Muscle layer of duodenum (tissue), 2 donors: ENCODE data around the gene KMT2C.
"Not testable (repeated sequence)": the region's sequence is repeated elsewhere in the genome, so short reads cannot be mapped to it uniquely, and the experiment has no call there.

Source experiments
- H3K27ac ChIP-seq: one replicate; pipeline ENCODE4 v1.7.0; 2013; ENCODE audit warnings: mild to moderate bottlenecking, low read length
- H3K27me3 ChIP-seq: one replicate; pipeline ENCODE4 v1.7.0; 2013; ENCODE audit warnings: low read depth, mild to moderate bottlenecking, control low read depth, low read length
- H3K36me3 ChIP-seq, 2 donors: one replicate each; pipeline ENCODE4 v1.7.0; 2013; ENCODE audit warnings: low read length in 2 of 2, control low read depth in 1 of 2, mild to moderate bottlenecking in 1 of 2; ENCODE audit not compliant: insufficient read depth in 2 of 2, control insufficient read depth in 1 of 2
- H3K4me1 ChIP-seq, 2 donors: one replicate each; pipeline ENCODE4 v1.7.0; 2013; ENCODE audit warnings: low read length in 2 of 2, mild to moderate bottlenecking in 2 of 2, control low read depth in 1 of 2, moderate library complexity in 1 of 2; ENCODE audit not compliant: insufficient read depth in 2 of 2, control insufficient read depth in 1 of 2
- H3K4me3 ChIP-seq, 2 donors: one replicate each; pipeline ENCODE4 v1.7.0; 2013; ENCODE audit warnings: low read length in 2 of 2, low read depth in 1 of 2, mild to moderate bottlenecking in 1 of 2
- H3K9me3 ChIP-seq, 2 donors: one replicate each; pipeline ENCODE4 v1.7.0; 2013; ENCODE audit warnings: low read length in 2 of 2, control low read depth in 1 of 2, mild to moderate bottlenecking in 1 of 2; ENCODE audit not compliant: control insufficient read depth in 1 of 2
- donor health status: healthy.

Gene KMT2C

GRCh38 chr7:152231089-152231488 lies 204.7 kb downstream of the KMT2C start:
- H3K36me3 ChIP-seq: peaks cover 0 to 6% of the 10 kb centered on the region in 2 donors
- H3K4me3 ChIP-seq: no peak overlapping the region
- no peaks in the 10 kb centered on the region for H3K9me3 ChIP-seq
- no peaks in the 10 kb centered on the region for H3K4me1 ChIP-seq
- no peak overlapping the region for H3K27ac ChIP-seq
- no peaks in the 10 kb centered on the region for H3K27me3 ChIP-seq

- H3K27me3 ChIP-seq, H3K4me1 ChIP-seq, H3K27ac ChIP-seq, H3K4me3 ChIP-seq, H3K9me3 ChIP-seq: not testable (repeated sequence)
- peaks cover 4 to 13% of the 10 kb centered on the region in 2 donors for H3K36me3 ChIP-seq
These were observed 216.2 kb downstream of the KMT2C start for GRCh38 chr7:152219556-152219955.

GRCh38 chr7:152208766-152209165 lies 227.0 kb downstream of the KMT2C start:
- H3K9me3 ChIP-seq, H3K4me1 ChIP-seq, H3K27ac ChIP-seq, H3K4me3 ChIP-seq, H3K27me3 ChIP-seq, H3K36me3 ChIP-seq: not testable (repeated sequence)

GRCh38 chr7:152204417-152204816 lies 231.4 kb downstream of the KMT2C start:
- not testable (repeated sequence) for H3K4me1 ChIP-seq, H3K9me3 ChIP-seq, H3K27me3 ChIP-seq, H3K4me3 ChIP-seq, H3K36me3 ChIP-seq, H3K27ac ChIP-seq

GRCh38 chr7:152203095-152203494 lies 232.7 kb downstream of the KMT2C start:
- H3K27ac ChIP-seq: no peak overlapping the region
- no peak overlapping the region for H3K4me3 ChIP-seq
- H3K9me3 ChIP-seq: no peaks in the 10 kb centered on the region
- H3K27me3 ChIP-seq: no peaks in the 10 kb centered on the region
- H3K4me1 ChIP-seq: no peaks in the 10 kb centered on the region
- H3K36me3 ChIP-seq: peaks cover 11 to 19% of the 10 kb centered on the region in 2 donors

GRCh38 chr7:152202056-152202455 lies 233.7 kb downstream of the KMT2C start:
- Histone ChIP-seq H3K27me3 (no peaks in the 10 kb centered on the region), H3K4me3 (no peak overlapping the region), H3K27ac (no peak overlapping the region), H3K4me1 (no peaks in the 10 kb centered on the region), H3K9me3 (no peaks in the 10 kb centered on the region), H3K36me3 (peaks cover 11 to 22% of the 10 kb centered on the region in 2 donors)

DNA sequence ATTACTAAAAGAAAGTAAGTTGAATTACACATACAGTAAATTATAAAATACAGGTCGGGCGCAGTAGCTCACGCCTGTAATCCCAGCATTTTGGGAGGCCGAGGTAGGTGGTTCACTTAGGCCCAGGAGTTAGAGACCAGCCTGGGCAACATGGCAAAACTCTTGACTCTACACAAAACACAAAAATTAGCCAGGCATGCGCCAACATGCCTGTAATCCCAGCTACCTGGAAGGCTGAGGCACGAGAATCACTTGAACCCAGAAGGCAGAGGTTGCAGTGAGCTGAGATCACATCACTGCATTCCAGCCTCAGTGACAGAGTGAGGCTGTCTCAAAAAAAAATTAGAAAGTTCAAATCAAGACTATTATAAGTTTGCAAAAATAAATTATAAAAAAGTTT lies 235.4 kb downstream of the KMT2C start:
- Histone ChIP-seq H3K27ac (no peak overlapping the region), H3K4me1 (no peaks in the 10 kb centered on the region), H3K4me3 (no peak overlapping the region), H3K27me3 (no peaks in the 10 kb centered on the region), H3K9me3 (no peaks in the 10 kb centered on the region), H3K36me3 (peaks cover 13 to 28% of the 10 kb centered on the region in 2 donors)

DNA sequence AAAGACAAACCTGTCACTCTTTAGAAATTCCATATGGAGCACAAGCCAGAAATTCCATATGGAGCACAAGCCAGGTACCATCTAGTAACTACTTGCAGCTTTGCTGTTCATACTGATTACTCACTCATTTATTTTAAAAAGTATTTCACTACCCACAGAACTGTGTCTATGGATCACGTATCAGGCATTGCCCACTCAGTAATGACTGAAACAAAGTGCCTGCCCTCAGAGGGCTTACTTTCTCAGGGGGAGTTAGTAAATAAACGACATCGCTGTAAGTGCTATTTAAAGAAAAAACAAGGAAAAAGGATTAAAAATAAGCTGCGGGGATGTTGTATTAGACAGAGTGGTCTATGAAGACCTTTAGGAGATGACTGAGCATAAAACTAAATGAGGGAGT lies 239.4 kb downstream of the KMT2C start:
- Histone ChIP-seq H3K4me3 (no peak overlapping the region), H3K27ac (no peak overlapping the region), H3K27me3 (no peaks in the 10 kb centered on the region), H3K4me1 (no peaks in the 10 kb centered on the region), H3K36me3 (peaks cover 40 to 41% of the 10 kb centered on the region in 2 donors), H3K9me3 (no peaks in the 10 kb centered on the region)

DNA sequence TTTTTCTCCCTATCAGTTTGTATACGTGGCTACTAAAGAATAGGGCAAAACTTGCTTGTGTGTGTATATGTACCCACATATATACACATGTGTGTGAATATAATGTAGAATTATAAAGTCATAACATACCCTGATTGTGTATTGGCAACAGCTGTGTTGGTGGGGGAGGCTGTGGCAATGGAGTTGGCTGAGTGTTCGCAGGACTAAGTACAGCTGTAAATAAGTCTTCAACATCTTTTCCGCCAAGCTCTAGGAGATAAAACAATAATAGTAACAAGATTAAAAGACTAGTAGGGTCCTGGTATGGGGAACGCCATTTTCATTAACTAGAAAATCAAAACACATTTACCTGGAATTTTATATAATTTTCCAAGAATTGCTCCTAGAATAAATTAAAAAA lies 241.9 kb downstream of the KMT2C start:
- Histone ChIP-seq H3K36me3 (peaks cover 41 to 55% of the 10 kb centered on the region in 2 donors), H3K27ac (no peak overlapping the region), H3K4me1 (no peaks in the 10 kb centered on the region), H3K9me3 (no peaks in the 10 kb centered on the region), H3K4me3 (no peak overlapping the region), H3K27me3 (no peaks in the 10 kb centered on the region)

DNA sequence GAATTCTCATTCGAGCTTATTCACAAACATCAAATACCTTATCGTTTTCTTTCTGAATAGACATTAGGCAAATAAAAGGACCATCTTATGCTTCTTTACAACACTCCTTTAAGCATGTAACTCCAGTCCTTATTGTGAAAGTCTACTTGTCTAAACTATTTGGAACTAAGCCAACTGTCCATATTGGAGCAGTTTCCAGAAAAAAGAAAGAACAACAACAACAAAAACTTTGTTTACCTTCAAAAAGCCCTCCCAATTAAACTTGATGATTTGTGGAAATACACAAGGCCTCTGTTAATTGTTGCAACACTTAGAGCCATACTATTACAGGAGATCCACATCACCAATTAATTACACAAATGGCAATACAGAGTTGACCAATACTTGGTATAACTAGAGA lies 246.7 kb downstream of the KMT2C start:
- Histone ChIP-seq H3K36me3 (peaks cover 50% of the 10 kb centered on the region in 2 donors), H3K27ac (no peak overlapping the region), H3K27me3 (no peaks in the 10 kb centered on the region), H3K9me3 (no peaks in the 10 kb centered on the region), H3K4me3 (no peak overlapping the region), H3K4me1 (no peaks in the 10 kb centered on the region)

- Histone ChIP-seq H3K4me1 (no peaks in the 10 kb centered on the region), H3K4me3 (no peak overlapping the region), H3K36me3 (peaks cover 40 to 57% of the 10 kb centered on the region in 2 donors), H3K27ac (no peak overlapping the region), H3K27me3 (no peaks in the 10 kb centered on the region), H3K9me3 (no peaks in the 10 kb centered on the region)
These were observed 250.2 kb downstream of the KMT2C start for GRCh38 chr7:152185558-152185957.

GRCh38 chr7:152180587-152180986 lies 255.2 kb downstream of the KMT2C start:
- H3K4me1 ChIP-seq: no peaks in the 10 kb centered on the region
- no peak overlapping the region for H3K27ac ChIP-seq
- peaks cover 58 to 70% of the 10 kb centered on the region in 2 donors for H3K36me3 ChIP-seq
- H3K9me3 ChIP-seq: no peaks in the 10 kb centered on the region
- no peaks in the 10 kb centered on the region for H3K27me3 ChIP-seq
- no peak overlapping the region for H3K4me3 ChIP-seq
